H1 (cell line): ENCODE measurements around the gene OSMR. TPM values are rescaled to one million over a fixed set of nuclear protein-coding genes. Genes with fewer than 3 reads are reported as not detected.

Experiments
- CTCF ChIA-PET: fragments of 300-600 bp; sonication (Branson Sonifier 250); formaldehyde crosslinking; loops from one replicate; lab custom pipeline; 2021; ENCODE audit not compliant: partially characterized antibody; lab: Charles Lee
- POLR2A ChIA-PET: fragments of 300-600 bp; sonication (Branson Sonifier 250); formaldehyde crosslinking; loops from one replicate; lab custom pipeline; 2021; ENCODE audit warnings: inconsistent platforms; ENCODE audit not compliant: partially characterized antibody; lab: Charles Lee
- DNase-seq, 2 experiments: peaks; one replicate each; pipeline versions ENCODE4 v3.0.0 to v3.0.0-alpha.2; 2010 to 2022; ENCODE audit warnings: low spot score in 2 of 2, low read depth in 1 of 2, mixed read lengths in 1 of 2
- FAIRE-seq: peaks from 2 replicates; lab custom pipeline; 2011; peaks lifted over from hg19 to GRCh38; lab: Jason Lieb, UNC
- H2AFZ ChIP-seq: 2 replicates; pipeline ENCODE4 v1.8.1; 2012; ENCODE audit warnings: low read length, inconsistent platforms
- H2AK5ac ChIP-seq: 2 replicates; pipeline ENCODE4 v1.6.1; 2013; ENCODE audit warnings: low read depth, low read length
- H2BK120ac ChIP-seq: replicated peaks from 2 replicates; pipeline ENCODE3; 2013; ENCODE audit warnings: low read depth, low read length, inconsistent platforms
- H2BK12ac ChIP-seq: 2 replicates; pipeline ENCODE4 v1.6.1; 2013; ENCODE audit warnings: low read depth, low read length
- H2BK15ac ChIP-seq: 2 replicates; pipeline ENCODE4 v1.6.1; 2013; ENCODE audit warnings: low read length
- H2BK20ac ChIP-seq: 2 replicates; pipeline ENCODE4 v1.6.1; 2013; ENCODE audit warnings: low read length
- H2BK5ac ChIP-seq: 2 replicates; pipeline ENCODE4 v1.6.1; 2013; ENCODE audit warnings: low read depth, low read length
- H3K14ac ChIP-seq: 2 replicates; pipeline ENCODE4 v1.6.1; 2013; ENCODE audit warnings: inconsistent platforms; ENCODE audit not compliant: insufficient read length
- H3K18ac ChIP-seq: 2 replicates; pipeline ENCODE4 v1.6.1; 2013; ENCODE audit warnings: low read length; ENCODE audit errors: extremely low read depth
- H3K23ac ChIP-seq: 2 replicates; pipeline ENCODE4 v1.6.1; 2013; ENCODE audit warnings: inconsistent platforms; ENCODE audit not compliant: insufficient read length
- H3K23me2 ChIP-seq: 2 replicates; pipeline ENCODE4 v1.6.1; 2013; ENCODE audit warnings: low read depth, low read length
- H3K27ac ChIP-seq: 2 replicates; pipeline ENCODE4 v1.6.1; 2011; ENCODE audit warnings: low read depth, low read length, inconsistent platforms
- H3K27me3 ChIP-seq, 4 experiments: replicated peaks in 1 of 4; 1 replicate in 1 of 4; 2 replicates in 3 of 4; pipeline versions ENCODE4 v1.6.1 to v1.8.1; 2011 to 2013; ENCODE audit warnings: low read length in 3 of 4, mild to moderate bottlenecking in 3 of 4, inconsistent platforms in 2 of 4, mixed read lengths in 2 of 4, moderate library complexity in 1 of 4; ENCODE audit not compliant: control insufficient read depth in 3 of 4, insufficient read depth in 3 of 4; ENCODE audit errors: extremely low read depth in 1 of 4
- H3K36me3 ChIP-seq, 4 experiments: 2 replicates each; pipeline versions ENCODE4 v1.6.1 to v1.8.1; 2011 to 2013; ENCODE audit warnings: mild to moderate bottlenecking in 4 of 4, low read length in 3 of 4, moderate library complexity in 2 of 4, control low read depth in 1 of 4, inconsistent platforms in 1 of 4; ENCODE audit not compliant: insufficient read depth in 4 of 4, control insufficient read depth in 2 of 4
- H3K4ac ChIP-seq: replicated peaks from 2 replicates; pipeline ENCODE3; 2013; ENCODE audit warnings: low read length, low read depth, mixed read lengths, inconsistent platforms; ENCODE audit not compliant: insufficient read length
- H3K4me1 ChIP-seq, 4 experiments: replicated peaks in 1 of 4; 1 replicate in 1 of 4; 2 replicates in 3 of 4; pipeline versions ENCODE4 v1.6.1 to v1.8.1; 2011 to 2013; ENCODE audit warnings: low read length in 3 of 4, inconsistent platforms in 2 of 4, mixed read lengths in 1 of 4; ENCODE audit not compliant: insufficient read depth in 4 of 4, control insufficient read depth in 3 of 4
- H3K4me2 ChIP-seq, 2 experiments: 2 replicates each; pipeline versions ENCODE4 v1.6.1 to v1.8.1; 2011 to 2013; ENCODE audit warnings: low read depth in 2 of 2, low read length in 2 of 2, control low read depth in 1 of 2, inconsistent platforms in 1 of 2, mild to moderate bottlenecking in 1 of 2; ENCODE audit not compliant: insufficient read depth in 1 of 2
- H3K4me3 ChIP-seq, 4 experiments: fragments of 200-600, 300-600 bp in 1 of 4; sonication (generic), shearing (Covaris generic), sonication (Bioruptor Twin) in 1 of 4; 2 replicates each; pipeline versions ENCODE4 v1.5.1 to v1.8.1; 2011 to 2016; ENCODE audit warnings: low read length in 4 of 4, low read depth in 3 of 4, control low read depth in 2 of 4, inconsistent platforms in 2 of 4, mild to moderate bottlenecking in 2 of 4, mixed read lengths in 1 of 4, moderate library complexity in 1 of 4; ENCODE audit not compliant: insufficient read depth in 2 of 4; ENCODE audit errors: extremely low read depth in 1 of 4
- H3K56ac ChIP-seq: replicated peaks from 2 replicates; pipeline ENCODE3; 2013; ENCODE audit warnings: low read depth, mild to moderate bottlenecking, mixed read lengths, low read length, inconsistent platforms; ENCODE audit not compliant: insufficient read length
- H3K79me1 ChIP-seq: 2 replicates; pipeline ENCODE4 v1.6.1; 2013; ENCODE audit warnings: low read depth, low read length, control low read depth
- H3K79me2 ChIP-seq, 2 experiments: 2 replicates each; pipeline versions ENCODE4 v1.6.1 to v1.8.1; 2012 to 2013; ENCODE audit warnings: low read length in 2 of 2, mild to moderate bottlenecking in 2 of 2, inconsistent platforms in 1 of 2; ENCODE audit not compliant: insufficient read depth in 2 of 2, control insufficient read depth in 1 of 2
- H3K9ac ChIP-seq, 4 experiments: replicated peaks in 1 of 4; 1 replicate in 1 of 4; 2 replicates in 3 of 4; pipeline versions ENCODE4 v1.6.1 to v1.8.1; 2011 to 2013; ENCODE audit warnings: low read depth in 3 of 4, low read length in 3 of 4, control low read depth in 2 of 4, mild to moderate bottlenecking in 2 of 4, moderate library complexity in 2 of 4, inconsistent platforms in 1 of 4; ENCODE audit errors: extremely low read depth in 1 of 4
- H3K9me3 ChIP-seq, 2 experiments: 2 replicates each; pipeline versions ENCODE4 v1.6.1 to v1.8.1; 2012 to 2013; ENCODE audit warnings: mild to moderate bottlenecking in 2 of 2, moderate library complexity in 2 of 2, control low read depth in 1 of 2, inconsistent platforms in 1 of 2, low read depth in 1 of 2, low read length in 1 of 2, mixed read lengths in 1 of 2; ENCODE audit not compliant: insufficient read depth in 2 of 2
- H4K20me1 ChIP-seq, 2 experiments: replicated peaks in 1 of 2; 2 replicates each; pipeline versions ENCODE3 to v1.8.1; 2011 to 2013; ENCODE audit warnings: inconsistent platforms in 2 of 2, low read length in 2 of 2, mild to moderate bottlenecking in 1 of 2; ENCODE audit not compliant: insufficient read depth in 2 of 2, control insufficient read depth in 1 of 2
- H4K5ac ChIP-seq: 2 replicates; pipeline ENCODE4 v1.6.1; 2013; ENCODE audit warnings: low read length, low read depth, mixed read lengths, inconsistent platforms; ENCODE audit not compliant: insufficient read length
- H4K8ac ChIP-seq: 2 replicates; pipeline ENCODE4 v1.8.0; 2013; ENCODE audit warnings: mild to moderate bottlenecking, moderate library complexity, low read length, inconsistent platforms; ENCODE audit not compliant: insufficient read depth; ENCODE audit errors: extremely low read depth
- H4K91ac ChIP-seq: replicated peaks from 2 replicates; pipeline ENCODE3; 2013; ENCODE audit warnings: low read length, mixed read lengths, inconsistent platforms; ENCODE audit not compliant: insufficient read length
- CREB1 ChIP-seq: IDR thresholded peaks from 2 replicates; pipeline ENCODE4 v1.6.1; 2012; ENCODE audit warnings: inconsistent platforms
- GABPA ChIP-seq: IDR thresholded peaks from 2 replicates; pipeline ENCODE4 v1.6.1; 2011; ENCODE audit warnings: mild to moderate bottlenecking, low read length, moderate library complexity, borderline replicate concordance; ENCODE audit not compliant: insufficient read depth
- RNF2 ChIP-seq: fragments of 200-900, 300-1000 bp; sonication (generic); IDR thresholded peaks from 2 replicates; pipeline ENCODE4 v1.7.1; 2016; ENCODE audit warnings: borderline replicate concordance, low read depth, mild to moderate bottlenecking, antibody characterized with exemption, low read length; ENCODE audit not compliant: poor library complexity, severe bottlenecking; ENCODE audit errors: missing control alignments
- WGBS, 2 experiments: shearing (Covaris generic) in 1 of 2; methylation state at CpG; one replicate each; pipeline versions ENCODE4 v1.1.6 to v1.1.7; 2013 to 2015; ENCODE audit warnings: low lambda C conversion rate in 2 of 2, mixed read lengths in 2 of 2, inconsistent platforms in 1 of 2, low coverage in 1 of 2, missing lambda C conversion rate in 1 of 2; ENCODE audit not compliant: insufficient replicate concordance in 2 of 2, insufficient coverage in 1 of 2, insufficient read length in 1 of 2; ENCODE audit errors: extremely low coverage in 1 of 2, missing lambda C conversion rate in 1 of 2; 5-methylcytosine and 5-hydroxymethylcytosine counted together
- polyA plus RNA-seq, 7 experiments: library from polyadenylated mRNA; depleted of rRNA in 3 of 7; stranded (reverse) in 5 of 7; unstranded in 2 of 7; fragments of >200 nt in 5 of 7; fragments of 200-250 nt in 2 of 7; gene quantifications; 1 replicate in 5 of 7; 2 replicates in 1 of 7; 4 replicates in 1 of 7; pipeline versions ENCODE4 v1.2.1 to v1.2.3, GENCODE V29; 2011 to 2013; ENCODE audit warnings: missing spikeins in 2 of 7, mixed read lengths in 2 of 7
- total RNA-seq: library from RNA; stranded (reverse); fragmentation: NEBNext Ultra II Directional; extraction: Animal tissue kit (Norgen Biotek cat#: 25700); gene quantifications from 2 replicates; pipeline ENCODE4 v1.2.1, GENCODE V29; 2021
- TF ChIP-seq, protein P1 (sequence below), 3 experiments: IDR thresholded peaks; 1 replicate in 2 of 3; 2 replicates in 1 of 3; pipeline versions ENCODE4 v1.5.1 to v1.6.1; 2011; ENCODE audit warnings: low read length in 3 of 3, mild to moderate bottlenecking in 3 of 3, inconsistent platforms in 2 of 3, low read depth in 1 of 3, moderate library complexity in 1 of 3; ENCODE audit not compliant: insufficient read depth in 1 of 3; ENCODE audit errors: control extremely low read depth in 1 of 3

Gene OSMR
- total and polyA plus RNA-seq, 2 of the 8 experiments (the other 6 are each of a cell fraction or from before 2014, with no cell fraction given): 2.3 to 2.6 TPM

- H3K4me3 ChIP-seq: no peak overlapping the region
- H2BK15ac ChIP-seq: no peak overlapping the region
- H3K9me3 ChIP-seq: no peaks in the 10 kb centered on the region
- H3K56ac ChIP-seq: no peak overlapping the region
- H3K27ac ChIP-seq: no peak overlapping the region
- H2BK20ac ChIP-seq: no peak overlapping the region
- H3K79me2 ChIP-seq: no peaks in the 10 kb centered on the region
- no peak overlapping the region for H4K8ac ChIP-seq
- no peak for FAIRE-seq
- H4K20me1 ChIP-seq: no peaks in the 10 kb centered on the region
- H4K5ac ChIP-seq: no peak overlapping the region
- H3K9ac ChIP-seq: no peak overlapping the region
- no peak overlapping the region for H3K4me2 ChIP-seq
- POLR2A ChIA-PET: no interaction called here
- no peak overlapping the region for H3K18ac ChIP-seq
- no peak overlapping the region for H3K23ac ChIP-seq
- H3K23me2 ChIP-seq: no peaks in the 10 kb centered on the region; the same call in 1 of the 2 replicates
- no peaks in the 10 kb centered on the region for H3K79me1 ChIP-seq
- H2BK12ac ChIP-seq: no peak overlapping the region
- H3K14ac ChIP-seq: no peak overlapping the region
- no peak overlapping the region for H2BK5ac ChIP-seq
- DNase-seq: no peak
- no peak overlapping the region for H4K91ac ChIP-seq
- WGBS, 2 experiments: 88% methylated on average over 4 of the region's 4 CpGs; no CpG with 5 or more reads in 1 of the 2 experiments
- no peak overlapping the region for H2AFZ ChIP-seq
- H3K4me1 ChIP-seq: no peaks in the 10 kb centered on the region
- CTCF ChIA-PET: interaction anchor here (0.9 to 2.5 kb wide), 3 partner anchors 11 to 86 kb away, joined by 3 to 12 read pairs (median 4); no protein-coding TSS in a partner anchor
- no peaks in the 10 kb centered on the region for H3K27me3 ChIP-seq
- H3K4ac ChIP-seq: no peak overlapping the region
- H2BK120ac ChIP-seq: no peak overlapping the region
- H2AK5ac ChIP-seq: no peak overlapping the region
- no peaks in the 10 kb centered on the region for H3K36me3 ChIP-seq
- TF ChIP-seq GABPA: no peak
- no peak for TF ChIP-seq CREB1
- no peak for TF ChIP-seq RNF2
- TF ChIP-seq, protein P1, sequence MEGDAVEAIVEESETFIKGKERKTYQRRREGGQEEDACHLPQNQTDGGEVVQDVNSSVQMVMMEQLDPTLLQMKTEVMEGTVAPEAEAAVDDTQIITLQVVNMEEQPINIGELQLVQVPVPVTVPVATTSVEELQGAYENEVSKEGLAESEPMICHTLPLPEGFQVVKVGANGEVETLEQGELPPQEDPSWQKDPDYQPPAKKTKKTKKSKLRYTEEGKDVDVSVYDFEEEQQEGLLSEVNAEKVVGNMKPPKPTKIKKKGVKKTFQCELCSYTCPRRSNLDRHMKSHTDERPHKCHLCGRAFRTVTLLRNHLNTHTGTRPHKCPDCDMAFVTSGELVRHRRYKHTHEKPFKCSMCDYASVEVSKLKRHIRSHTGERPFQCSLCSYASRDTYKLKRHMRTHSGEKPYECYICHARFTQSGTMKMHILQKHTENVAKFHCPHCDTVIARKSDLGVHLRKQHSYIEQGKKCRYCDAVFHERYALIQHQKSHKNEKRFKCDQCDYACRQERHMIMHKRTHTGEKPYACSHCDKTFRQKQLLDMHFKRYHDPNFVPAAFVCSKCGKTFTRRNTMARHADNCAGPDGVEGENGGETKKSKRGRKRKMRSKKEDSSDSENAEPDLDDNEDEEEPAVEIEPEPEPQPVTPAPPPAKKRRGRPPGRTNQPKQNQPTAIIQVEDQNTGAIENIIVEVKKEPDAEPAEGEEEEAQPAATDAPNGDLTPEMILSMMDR (IDR thresholded peaks at IDR 0.05; ENCODE audit: control extremely low read depth in 1 of 3, insufficient read depth in 1 of 3, low read depth in 1 of 3, low read length in 3 of 3): no peak
Measured at GRCh38 chr5:38932854-38933408, 87.1 kb downstream of the OSMR start.
